GM12873 (cell line): Measurements from ENCODE around the gene PAF1.

Experiments
- CTCF ChIP-seq: IDR thresholded peaks from 2 replicates; pipeline ENCODE4 v1.5.1; 2012; ENCODE audit warnings: low read depth, mild to moderate bottlenecking, moderate library complexity, low read length, control low read depth; ENCODE audit not compliant: insufficient read depth; ENCODE audit errors: missing control alignments

The PAF1 gene

DNA sequence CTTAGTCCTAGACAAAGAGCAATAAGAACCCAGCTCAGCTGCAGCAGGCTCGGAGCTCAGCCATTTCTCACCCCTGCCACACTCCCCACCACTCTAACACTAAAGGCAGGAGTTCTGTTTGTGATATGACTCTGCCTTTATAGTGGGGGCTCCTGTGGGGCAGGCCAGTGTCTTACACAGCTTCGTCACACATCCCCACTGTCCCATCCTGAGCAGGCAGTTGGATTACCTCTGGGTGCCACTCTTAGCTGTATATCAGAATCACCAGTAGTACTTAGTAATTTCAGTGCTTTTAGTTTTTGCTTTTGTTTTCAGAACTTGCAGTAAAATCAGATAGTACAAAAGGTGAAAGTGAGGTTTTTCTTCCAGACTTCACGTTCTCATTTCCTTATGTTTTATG lies 31.9 kb downstream of the PAF1 start:
- TF ChIP-seq CTCF: no peak

GRCh38 chr19:39356647-39357046 lies 34.3 kb downstream of the PAF1 start:
- no peak for TF ChIP-seq CTCF

DNA sequence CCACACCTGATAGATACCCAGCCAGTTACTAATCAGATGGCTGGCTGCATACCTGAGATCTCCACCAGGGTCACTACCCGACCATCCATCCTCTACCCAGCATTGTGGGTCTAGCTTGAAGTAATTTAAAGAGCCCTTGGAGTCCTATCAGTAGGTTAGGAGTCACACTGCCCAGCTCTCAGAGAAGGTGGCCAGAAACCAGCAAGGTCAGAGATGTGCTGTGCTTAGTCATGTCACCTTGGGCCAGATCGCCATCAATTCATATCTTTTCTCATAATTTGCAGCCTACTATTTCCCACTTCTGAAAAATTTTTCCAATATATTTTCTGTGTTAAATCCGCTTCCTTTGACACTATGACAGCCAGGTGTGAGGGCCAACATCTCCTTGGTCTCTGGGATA lies 34.8 kb downstream of the PAF1 start:
- TF ChIP-seq CTCF: no peak

DNA sequence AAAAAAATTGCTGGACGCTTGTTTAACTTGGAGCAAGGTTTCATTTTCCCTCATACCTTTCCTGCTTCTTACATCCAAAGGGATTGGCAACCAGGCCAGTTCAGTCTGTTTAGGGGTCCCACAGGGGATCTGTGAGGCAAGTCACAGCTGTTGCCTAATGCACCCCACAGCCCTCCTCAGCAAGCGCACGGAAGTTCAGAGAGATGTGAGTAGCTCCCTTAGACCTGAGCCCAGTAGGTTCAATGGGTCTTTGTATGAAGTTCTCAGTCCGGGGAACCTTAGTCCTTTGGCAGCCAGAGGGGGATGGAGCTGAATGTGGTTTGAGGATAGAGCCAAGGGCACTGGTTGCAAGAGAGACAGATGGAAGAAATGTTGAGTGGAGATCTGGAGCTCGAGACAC lies 35.7 kb downstream of the PAF1 start:
- no peak for TF ChIP-seq CTCF

GRCh38 chr19:39352381-39353255 lies 38.3 kb downstream of the PAF1 start:
- TF ChIP-seq CTCF: no peak

- TF ChIP-seq CTCF: peak; percentile 46
Observed at GRCh38 chr19:39351537-39352064, 39.3 kb downstream of the PAF1 start.

DNA sequence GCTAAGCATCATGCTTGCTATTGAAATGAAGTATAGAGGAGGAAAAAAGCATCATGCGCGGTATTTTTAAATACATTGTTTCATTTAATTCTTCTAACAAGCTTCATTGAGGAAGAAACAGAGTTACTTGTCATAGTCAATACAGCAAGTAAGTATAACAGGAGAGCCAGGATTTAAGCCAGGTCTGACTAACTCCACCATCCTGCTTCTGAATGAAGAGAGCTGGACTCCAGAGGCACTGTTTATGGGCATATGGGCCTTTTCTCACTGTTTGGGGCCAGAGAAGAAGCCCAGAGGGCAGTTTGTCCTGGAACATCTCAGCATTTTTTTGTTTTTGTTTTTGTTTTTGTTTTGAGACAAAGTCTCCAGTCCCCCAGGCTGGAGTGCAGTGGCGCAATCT lies 40.8 kb downstream of the PAF1 start:
- no peak for TF ChIP-seq CTCF
